ENCODE measurements around the gene RPRM. TPM values are rescaled to one million over a fixed set of nuclear protein-coding genes. Genes with fewer than 3 reads are reported as not detected.

Gene RPRM
- total RNA-seq, 6 donors from 2014 or later = 0.60 to 0.84 TPM; not detected in 4

- no peak overlapping the region for H3K27ac ChIP-seq
- no peaks in the 10 kb centered on the region for H3K4me1 ChIP-seq
- TF ChIP-seq EP300 (IDR thresholded peaks at IDR 0.05) = no peak
- no peak for TF ChIP-seq POLR2A (IDR thresholded peaks at IDR 0.05)
- TF ChIP-seq POLR2AphosphoS5 (IDR thresholded peaks at IDR 0.05) = no peak
- no peaks in the 10 kb centered on the region for H3K36me3 ChIP-seq
- no peaks in the 10 kb centered on the region for H3K9me3 ChIP-seq
- no peaks in the 10 kb centered on the region for H3K27me3 ChIP-seq
- ATAC-seq (ENCODE audit: low FRiP score in 2 of 2) (no peak), DNase-seq (no peak)
- 71 to 77% methylated on average over 1 of the region's 1 CpG for WGBS, 2 donors
- H3K4me3 ChIP-seq = no peak overlapping the region
These were observed 47.4 kb downstream of the RPRM start for GRCh38 chr2:153431114-153431513.

Small RNAs within 50 kb of the gene (small RNA-seq; reads per million reads assigned to genes)
- gene RF00275 = 0 reads per million in 4 donors
